Caki2 (cell line): ENCODE data around the gene EIF2D. TPM values are rescaled to one million over a fixed set of nuclear protein-coding genes. Genes with fewer than 3 reads are reported as not detected.

Experiments used
- DNase-seq: peaks from one replicate; pipeline ENCODE4 v3.0.0-alpha.2; 2015; ENCODE audit warnings: low read depth
- in situ Hi-C: cut with HindIII; loops from 2 replicates; pipeline ENCODE4 v1.10.0; 2016; ENCODE audit warnings: low sequenced_read_pairs, low pct_unique_long_range_greater_than_20kb, mixed read lengths
- total RNA-seq: library from RNA; depleted of rRNA; stranded (reverse); fragments of >200 nt; shearing (Covaris generic); gene quantifications from 2 replicates; pipeline ENCODE4 v1.2.3, GENCODE V29; 2014; ENCODE audit warnings: low replicate concordance

The EIF2D gene
- total RNA-seq, 1 experiment from 2014 or later: 63.7 TPM

DNA sequence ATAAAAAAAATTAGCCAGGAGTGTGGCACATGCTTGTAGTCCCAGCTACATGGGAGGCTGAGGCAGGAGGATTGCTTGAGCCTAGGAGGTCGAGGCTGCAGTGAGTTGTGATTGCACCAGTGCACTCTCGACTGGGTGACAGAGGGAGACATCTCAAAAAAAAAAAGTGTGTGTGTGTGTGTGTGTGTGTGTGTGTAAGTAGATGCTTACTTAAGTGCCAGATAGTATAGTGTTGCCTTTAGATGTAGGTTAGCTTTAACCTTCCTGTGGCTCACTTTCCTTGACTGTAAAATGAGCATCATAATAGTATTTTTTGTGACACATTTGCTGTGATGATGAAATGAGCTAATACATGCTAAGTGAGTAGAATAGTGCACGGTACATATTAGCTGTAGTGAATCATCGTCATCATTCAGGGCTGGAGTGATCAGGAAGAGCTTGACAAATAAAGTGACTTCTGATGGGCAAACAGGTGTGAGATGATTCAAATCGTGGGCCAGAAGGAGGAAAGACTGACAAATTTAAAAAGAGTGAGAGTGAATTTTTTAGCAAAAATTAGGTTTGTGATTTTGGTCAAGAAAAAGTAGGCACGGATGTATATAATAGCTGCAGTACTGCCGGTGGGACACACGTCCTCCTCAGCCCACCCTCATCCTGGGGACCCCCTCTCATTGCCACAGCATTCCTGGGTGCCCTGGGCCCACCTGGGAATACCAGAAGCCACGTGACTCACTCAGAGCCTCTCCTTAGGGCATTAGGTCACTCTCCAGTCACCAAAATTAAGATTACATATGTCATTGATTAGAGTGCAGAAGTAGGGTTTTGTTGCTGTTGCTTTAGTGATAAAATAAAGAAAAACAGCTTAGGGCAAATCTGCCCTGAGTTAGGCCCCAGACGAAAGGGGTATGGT lies 33.9 kb downstream of the EIF2D start:
- in situ Hi-C loops: no loop called here
- DNase-seq: no peak

DNA sequence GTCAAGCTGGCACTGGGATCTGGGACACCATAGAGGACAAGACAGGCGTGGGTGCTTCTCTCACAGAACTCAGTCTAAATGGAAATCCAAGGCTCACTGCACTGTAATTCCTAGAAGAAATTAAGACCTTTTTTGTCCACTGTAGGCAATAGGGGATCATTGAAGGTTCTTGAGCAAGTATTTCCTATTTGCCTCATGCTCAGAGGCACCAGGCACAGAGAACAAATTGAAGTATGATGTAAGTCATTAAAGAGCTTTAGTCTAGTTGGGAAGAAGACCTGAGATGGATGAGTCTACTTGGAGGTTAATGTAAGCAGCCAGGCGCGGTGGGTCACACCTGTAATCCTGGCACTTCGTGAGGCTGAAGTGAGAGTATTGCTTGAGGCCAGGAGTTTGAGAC lies 34.6 kb downstream of the EIF2D start:
- in situ Hi-C loops: no loop called here
- no peak for DNase-seq

GRCh38 chr1:206575894-206576737 lies 36.1 kb downstream of the EIF2D start:
- in situ Hi-C loops: no loop called here
- DNase-seq: no peak

GRCh38 chr1:206575165-206575893 lies 36.9 kb downstream of the EIF2D start:
- in situ Hi-C loops: no loop called here

GRCh38 chr1:206573762-206574161 lies 38.5 kb downstream of the EIF2D start:
- no peak for DNase-seq

More at GRCh38 chr1:206575165-206575893, 36.9 kb downstream of the EIF2D start:
- no peak for DNase-seq

GRCh38 chr1:206573319-206573718 lies 38.9 kb downstream of the EIF2D start:
- in situ Hi-C loops: no loop called here
- DNase-seq: no peak

More at GRCh38 chr1:206573762-206574161, 38.5 kb downstream of the EIF2D start:
- in situ Hi-C loops: no loop called here

DNA sequence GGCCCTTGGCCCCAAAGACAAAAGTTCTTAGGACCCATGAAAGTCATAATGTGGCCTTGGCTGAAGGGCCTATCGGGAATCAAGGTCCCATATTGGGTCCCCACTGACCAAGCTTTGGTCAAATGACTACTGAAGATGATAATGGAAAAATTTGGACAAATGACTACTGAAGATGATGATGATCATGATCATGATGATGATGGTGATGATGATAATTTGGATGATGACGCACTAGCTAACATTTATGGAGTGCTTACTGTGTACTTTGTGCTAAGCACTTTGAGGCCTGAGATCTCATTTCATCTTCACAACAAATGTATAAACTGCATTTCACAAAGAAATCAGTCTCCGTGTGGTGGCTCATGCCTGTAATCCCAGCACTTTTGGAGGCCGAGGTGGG lies 39.4 kb downstream of the EIF2D start:
- DNase-seq: no peak
- in situ Hi-C loops: no loop called here

DNA sequence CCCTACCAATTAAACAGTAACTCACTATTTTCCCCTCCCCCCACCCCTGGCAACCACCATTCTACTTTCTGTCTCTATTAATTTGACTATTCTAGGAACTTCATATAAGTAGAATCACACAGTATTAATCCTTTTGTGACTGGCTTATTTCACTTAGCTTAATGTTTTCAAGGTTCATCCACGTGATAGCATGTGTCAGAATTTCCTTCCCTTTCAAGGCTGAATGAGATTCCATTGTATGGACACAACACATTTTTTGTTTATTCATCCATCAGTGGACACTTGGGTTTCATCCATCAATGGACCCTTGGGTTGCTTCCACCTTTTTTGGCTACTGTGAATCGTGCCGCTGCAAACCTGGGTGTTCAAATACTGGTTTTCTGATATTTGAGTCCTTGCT lies 41.7 kb downstream of the EIF2D start:
- DNase-seq: no peak
- in situ Hi-C loops: no loop called here

DNA sequence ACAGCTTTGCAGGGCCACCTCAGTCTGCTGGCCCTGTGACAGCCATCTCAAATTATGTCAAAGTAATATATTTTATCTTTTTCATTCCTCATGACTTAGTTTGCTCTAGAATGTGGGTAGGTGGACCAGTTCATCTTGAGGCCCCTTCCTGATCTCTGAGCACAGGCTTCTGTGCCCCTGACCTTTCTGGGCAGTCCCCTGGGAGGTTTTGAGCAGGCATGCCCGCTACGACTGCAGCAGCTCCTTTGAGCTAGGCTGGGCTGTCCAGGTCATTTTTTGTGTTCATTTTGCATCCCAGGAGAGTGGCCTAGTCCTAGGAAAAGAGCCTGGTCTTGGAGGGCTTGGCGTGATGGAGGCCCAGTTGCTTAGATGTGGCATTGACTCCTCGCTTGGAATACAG lies 42.7 kb downstream of the EIF2D start:
- DNase-seq: no peak
- in situ Hi-C loops: no loop called here

- DNase-seq: no peak
- in situ Hi-C loops: no loop called here
Measured at GRCh38 chr1:206568779-206569352, 43.4 kb downstream of the EIF2D start.

DNA sequence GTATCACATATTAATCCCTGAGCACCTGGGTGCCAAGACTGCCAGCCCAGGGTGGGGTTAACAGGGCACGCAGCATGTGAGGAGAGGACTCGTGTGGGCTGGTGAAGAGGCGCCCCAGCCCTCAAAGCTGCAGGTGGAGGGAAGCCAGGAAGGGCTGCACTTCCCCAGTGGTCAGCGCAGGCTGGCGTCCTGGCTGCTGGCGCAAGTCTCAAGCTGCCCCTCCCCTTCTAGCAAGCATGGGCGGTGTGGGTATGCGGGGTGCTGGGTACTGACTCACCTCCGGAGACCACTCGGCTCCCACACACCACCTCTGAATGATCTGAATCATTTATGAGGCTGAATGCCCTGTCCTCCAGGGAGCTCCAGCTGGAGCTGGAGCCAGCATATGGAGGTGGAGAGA lies 44.0 kb downstream of the EIF2D start:
- no peak for DNase-seq
- in situ Hi-C loops: no loop called here

GRCh38 chr1:206566999-206567398 lies 45.3 kb downstream of the EIF2D start:
- DNase-seq: no peak
- in situ Hi-C loops: no loop called here

DNA sequence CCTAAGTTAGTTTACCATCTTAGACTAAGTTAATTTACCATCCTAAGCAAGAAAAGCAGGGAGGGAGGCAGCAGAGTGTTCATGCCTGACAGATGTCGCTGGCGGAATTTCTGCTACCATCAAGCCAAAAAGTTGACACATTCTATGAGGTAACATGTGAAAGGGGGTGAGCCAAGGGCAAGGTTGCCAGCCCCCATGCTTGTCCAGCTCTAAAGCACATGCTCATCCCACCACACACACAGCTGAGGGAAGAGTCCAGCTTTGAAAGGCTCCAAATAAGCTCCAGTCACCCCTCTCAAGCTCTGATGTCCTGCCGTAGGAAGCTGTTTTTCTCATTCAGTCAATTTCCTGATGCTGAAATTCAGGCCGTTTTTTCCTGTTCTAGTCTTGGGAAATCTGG lies 46.3 kb downstream of the EIF2D start:
- in situ Hi-C loops: no loop called here

GRCh38 chr1:206563367-206564207 lies 48.7 kb downstream of the EIF2D start:
- in situ Hi-C loops: no loop called here
- no peak for DNase-seq

More for the DNA sequence above, 46.3 kb downstream of the EIF2D start:
- no peak for DNase-seq

DNA sequence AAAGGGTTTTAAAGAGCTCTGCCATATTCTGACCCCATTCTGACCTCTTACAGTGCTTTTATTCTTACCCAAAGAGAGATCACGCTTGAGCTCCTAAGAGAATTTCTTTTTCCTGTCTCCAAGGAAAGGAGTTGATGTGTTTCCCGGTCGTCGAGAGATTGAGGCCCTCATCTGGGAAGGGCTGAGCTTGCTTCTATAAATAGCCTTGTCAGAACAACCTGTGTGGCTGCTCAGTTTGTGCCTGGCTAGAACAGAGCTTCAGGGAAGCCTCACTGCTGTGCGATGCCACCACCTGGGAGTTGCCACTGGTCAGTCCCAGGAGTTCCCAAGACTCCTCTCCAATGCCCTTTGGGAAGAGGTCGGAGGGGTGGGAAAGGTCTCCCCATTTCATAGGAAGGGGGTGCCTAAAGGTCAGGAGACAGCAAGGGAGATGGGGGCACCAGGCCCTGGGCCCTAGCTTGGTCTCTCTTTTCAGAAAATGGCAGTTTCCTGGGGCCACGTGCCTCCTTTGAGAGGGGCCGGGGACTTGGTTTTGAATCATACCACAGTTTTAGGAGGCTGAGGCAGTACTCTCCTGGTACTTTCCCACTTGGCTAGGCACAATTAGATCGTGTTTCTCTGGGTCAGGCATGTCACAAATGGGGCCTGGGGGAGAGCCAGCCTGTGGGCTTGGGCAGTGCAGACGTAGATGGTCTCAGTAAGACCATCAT lies 52.1 kb downstream of the EIF2D start:
- in situ Hi-C loops: no loop called here
- no peak for DNase-seq

GRCh38 chr1:206559672-206559995 lies 52.6 kb downstream of the EIF2D start:
- in situ Hi-C loops: no loop called here

More at GRCh38 chr1:206559672-206559995, 52.6 kb downstream of the EIF2D start:
- DNase-seq: no peak
